Measurements from ENCODE around the gene PSMB5.

Gene PSMB5

DNA sequence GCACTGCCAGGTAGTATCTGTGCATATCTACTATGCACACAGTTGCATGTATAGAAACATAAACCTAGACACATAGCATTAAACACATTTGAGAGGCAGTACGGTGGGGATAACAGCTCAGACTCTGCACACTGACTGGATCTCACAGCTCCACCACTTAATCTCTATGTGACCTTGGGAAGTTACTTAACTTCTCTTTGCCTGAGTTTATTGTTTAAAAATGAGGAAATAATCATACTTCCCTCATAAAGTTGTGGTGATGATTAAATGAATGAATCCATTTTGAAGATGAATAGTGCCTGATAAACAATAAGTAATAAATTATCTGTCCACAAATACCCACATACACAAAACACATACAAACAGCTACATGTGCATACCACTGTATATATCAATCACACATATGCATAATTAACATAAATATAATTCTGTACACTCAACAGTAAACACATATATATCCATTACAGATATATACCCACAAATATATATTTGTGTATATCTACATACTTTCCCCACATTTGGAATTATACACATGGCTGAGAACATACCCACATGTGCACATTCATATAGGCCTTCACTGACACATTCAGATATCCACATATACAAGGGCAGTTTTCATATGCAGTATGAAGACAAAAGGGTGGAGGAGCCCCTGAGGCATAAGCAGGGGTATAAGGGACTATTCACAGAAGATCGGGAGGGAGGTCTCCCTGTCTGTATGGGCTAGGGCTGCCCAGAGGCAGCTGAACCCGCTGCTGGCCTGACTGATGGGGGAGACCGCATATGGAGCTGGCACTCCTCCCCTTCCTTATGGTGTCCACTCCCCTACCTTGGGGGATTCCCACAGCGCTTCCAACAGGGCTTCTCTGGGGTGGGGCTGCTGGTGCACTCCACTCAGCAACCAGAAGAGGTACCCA lies 16.7 kb upstream of the PSMB5 start:
- Histone ChIP-seq H3K36me3 (ENCODE audit: control insufficient read depth in 2 of 2, insufficient read depth in 1 of 2, low read length in 2 of 2) (peaks cover 0 to 62% of the 10 kb centered on the region in 2 experiments; a peak in 1 of 3 replicates), H3K27ac (ENCODE audit: extremely low read depth, low read depth, low read length) (no peak overlapping the region), H3K4me1 (ENCODE audit: control insufficient read depth, insufficient read depth, low read length) (0 out of 2 replicates have a peak, but pooled peaks cover 2% of the 10 kb centered on the region), H3K4me3 (ENCODE audit: low read depth, low read length) (no peak overlapping the region), H3K9me3 (ENCODE audit: control insufficient read depth, insufficient read depth, low read depth, low read length) (no peaks in the 10 kb centered on the region)
- POLR2A ChIA-PET, result interaction anchor here (0.8 kb wide), 1 partner anchor 69 kb away, joined by 3 read pairs; the partner anchor contains the start of gene AJUBA
- TF ChIP-seq GLIS2 (tag by site-specific recombination; IDR thresholded peaks at IDR 0.05) (no peak), ZNF571 (tag by site-specific recombination; IDR thresholded peaks at IDR 0.05) (no peak), ZNF544 (tag by site-specific recombination; IDR thresholded peaks at IDR 0.05) (no peak), ZNF121 (tag by site-specific recombination; IDR thresholded peaks at IDR 0.05) (no peak), ZNF341 (tag by site-specific recombination; IDR thresholded peaks at IDR 0.05; ENCODE audit: low read depth) (no peak), TCF7L2 (IDR thresholded peaks at IDR 0.05; ENCODE audit: borderline replicate concordance, low read depth, low read length) (no peak), ZBTB7A (tag by site-specific recombination; IDR thresholded peaks at IDR 0.05; ENCODE audit: low read depth) (no peak), ZFP69B (tag by site-specific recombination; IDR thresholded peaks at IDR 0.05) (no peak), ZNF354C (tag by site-specific recombination; IDR thresholded peaks at IDR 0.05; ENCODE audit: borderline replicate concordance, low read depth) (no peak), ZNF654 (tag by site-specific recombination; IDR thresholded peaks at IDR 0.05; ENCODE audit: low read depth) (no peak), BCL11B (tag by site-specific recombination; IDR thresholded peaks at IDR 0.05; ENCODE audit: low read depth) (no peak), ZNF692 (tag by site-specific recombination; IDR thresholded peaks at IDR 0.05) (no peak), TRIM28 (IDR thresholded peaks at IDR 0.05; ENCODE audit: borderline replicate concordance, low read length) (no peak), ZNF140 (tag by site-specific recombination; IDR thresholded peaks at IDR 0.05) (no peak), BCL11A (tag by site-specific recombination; IDR thresholded peaks at IDR 0.05; ENCODE audit: low read depth) (no peak), ZNF660 (tag by site-specific recombination; IDR thresholded peaks at IDR 0.05) (no peak), ZNF76 (tag by site-specific recombination; IDR thresholded peaks at IDR 0.05; ENCODE audit: borderline replicate concordance, low read depth) (no peak)
- TF ChIP-seq, protein P1, sequence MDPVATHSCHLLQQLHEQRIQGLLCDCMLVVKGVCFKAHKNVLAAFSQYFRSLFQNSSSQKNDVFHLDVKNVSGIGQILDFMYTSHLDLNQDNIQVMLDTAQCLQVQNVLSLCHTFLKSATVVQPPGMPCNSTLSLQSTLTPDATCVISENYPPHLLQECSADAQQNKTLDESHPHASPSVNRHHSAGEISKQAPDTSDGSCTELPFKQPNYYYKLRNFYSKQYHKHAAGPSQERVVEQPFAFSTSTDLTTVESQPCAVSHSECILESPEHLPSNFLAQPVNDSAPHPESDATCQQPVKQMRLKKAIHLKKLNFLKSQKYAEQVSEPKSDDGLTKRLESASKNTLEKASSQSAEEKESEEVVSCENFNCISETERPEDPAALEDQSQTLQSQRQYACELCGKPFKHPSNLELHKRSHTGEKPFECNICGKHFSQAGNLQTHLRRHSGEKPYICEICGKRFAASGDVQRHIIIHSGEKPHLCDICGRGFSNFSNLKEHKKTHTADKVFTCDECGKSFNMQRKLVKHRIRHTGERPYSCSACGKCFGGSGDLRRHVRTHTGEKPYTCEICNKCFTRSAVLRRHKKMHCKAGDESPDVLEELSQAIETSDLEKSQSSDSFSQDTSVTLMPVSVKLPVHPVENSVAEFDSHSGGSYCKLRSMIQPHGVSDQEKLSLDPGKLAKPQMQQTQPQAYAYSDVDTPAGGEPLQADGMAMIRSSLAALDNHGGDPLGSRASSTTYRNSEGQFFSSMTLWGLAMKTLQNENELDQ (tag by site-specific recombination; IDR thresholded peaks at IDR 0.05; ENCODE audit: low read depth), result no peak
- TF ChIP-seq, protein P2, sequence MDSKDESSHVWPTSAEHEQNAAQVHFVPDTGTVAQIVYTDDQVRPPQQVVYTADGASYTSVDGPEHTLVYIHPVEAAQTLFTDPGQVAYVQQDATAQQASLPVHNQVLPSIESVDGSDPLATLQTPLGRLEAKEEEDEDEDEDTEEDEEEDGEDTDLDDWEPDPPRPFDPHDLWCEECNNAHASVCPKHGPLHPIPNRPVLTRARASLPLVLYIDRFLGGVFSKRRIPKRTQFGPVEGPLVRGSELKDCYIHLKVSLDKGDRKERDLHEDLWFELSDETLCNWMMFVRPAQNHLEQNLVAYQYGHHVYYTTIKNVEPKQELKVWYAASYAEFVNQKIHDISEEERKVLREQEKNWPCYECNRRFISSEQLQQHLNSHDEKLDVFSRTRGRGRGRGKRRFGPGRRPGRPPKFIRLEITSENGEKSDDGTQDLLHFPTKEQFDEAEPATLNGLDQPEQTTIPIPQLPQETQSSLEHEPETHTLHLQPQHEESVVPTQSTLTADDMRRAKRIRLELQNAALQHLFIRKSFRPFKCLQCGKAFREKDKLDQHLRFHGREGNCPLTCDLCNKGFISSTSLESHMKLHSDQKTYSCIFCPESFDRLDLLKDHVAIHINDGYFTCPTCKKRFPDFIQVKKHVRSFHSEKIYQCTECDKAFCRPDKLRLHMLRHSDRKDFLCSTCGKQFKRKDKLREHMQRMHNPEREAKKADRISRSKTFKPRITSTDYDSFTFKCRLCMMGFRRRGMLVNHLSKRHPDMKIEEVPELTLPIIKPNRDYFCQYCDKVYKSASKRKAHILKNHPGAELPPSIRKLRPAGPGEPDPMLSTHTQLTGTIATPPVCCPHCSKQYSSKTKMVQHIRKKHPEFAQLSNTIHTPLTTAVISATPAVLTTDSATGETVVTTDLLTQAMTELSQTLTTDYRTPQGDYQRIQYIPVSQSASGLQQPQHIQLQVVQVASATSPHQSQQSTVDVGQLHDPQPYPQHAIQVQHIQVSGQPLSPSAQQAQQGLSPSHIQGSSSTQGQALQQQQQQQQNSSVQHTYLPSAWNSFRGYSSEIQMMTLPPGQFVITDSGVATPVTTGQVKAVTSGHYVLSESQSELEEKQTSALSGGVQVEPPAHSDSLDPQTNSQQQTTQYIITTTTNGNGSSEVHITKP (tag by site-specific recombination; IDR thresholded peaks at IDR 0.05), result no peak
- TF ChIP-seq, protein P3, sequence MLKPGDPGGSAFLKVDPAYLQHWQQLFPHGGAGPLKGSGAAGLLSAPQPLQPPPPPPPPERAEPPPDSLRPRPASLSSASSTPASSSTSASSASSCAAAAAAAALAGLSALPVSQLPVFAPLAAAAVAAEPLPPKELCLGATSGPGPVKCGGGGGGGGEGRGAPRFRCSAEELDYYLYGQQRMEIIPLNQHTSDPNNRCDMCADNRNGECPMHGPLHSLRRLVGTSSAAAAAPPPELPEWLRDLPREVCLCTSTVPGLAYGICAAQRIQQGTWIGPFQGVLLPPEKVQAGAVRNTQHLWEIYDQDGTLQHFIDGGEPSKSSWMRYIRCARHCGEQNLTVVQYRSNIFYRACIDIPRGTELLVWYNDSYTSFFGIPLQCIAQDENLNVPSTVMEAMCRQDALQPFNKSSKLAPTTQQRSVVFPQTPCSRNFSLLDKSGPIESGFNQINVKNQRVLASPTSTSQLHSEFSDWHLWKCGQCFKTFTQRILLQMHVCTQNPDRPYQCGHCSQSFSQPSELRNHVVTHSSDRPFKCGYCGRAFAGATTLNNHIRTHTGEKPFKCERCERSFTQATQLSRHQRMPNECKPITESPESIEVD (tag by site-specific recombination; IDR thresholded peaks at IDR 0.05), result no peak
- CTCF ChIA-PET, result interaction anchor here (0.7 to 16.2 kb wide), 3 partner anchors 17 to 144 kb away, joined by 3 to 469 read pairs (median 3); partner anchors contain the start of gene AJUBA

All from HEK293 (cell line).